DND-41 (cell line): ENCODE results near the gene TMED1.

Experiments
- ATAC-seq: fragments of 200-7000 bp; cut with Tn5 transposase; 3 replicates; pipeline ENCODE4 v1.9.1; 2021; ENCODE audit warnings: low read depth; ENCODE audit not compliant: insufficient read depth
- DNase-seq: peaks from one replicate; pipeline ENCODE4 v3.0.0-alpha.2; 2020
- H2AFZ ChIP-seq: 2 replicates; pipeline ENCODE4 v1.6.0; 2012; ENCODE audit warnings: low read depth, low read length
- H3K27ac ChIP-seq: 2 replicates; pipeline ENCODE4 v1.5.1; 2012; ENCODE audit warnings: low read length, inconsistent platforms
- H3K27me3 ChIP-seq: fragments of 200-600 bp; sonication (generic); 2 replicates; pipeline ENCODE4 v1.6.0; 2012; ENCODE audit warnings: low read length, mild to moderate bottlenecking, inconsistent platforms; ENCODE audit not compliant: insufficient read depth, poor library complexity
- H3K36me3 ChIP-seq: 2 replicates; pipeline ENCODE4 v1.5.1; 2012; ENCODE audit warnings: low read length, inconsistent platforms; ENCODE audit not compliant: insufficient read depth
- H3K4me1 ChIP-seq: 2 replicates; pipeline ENCODE4 v1.5.1; 2012; ENCODE audit warnings: mild to moderate bottlenecking, low read length; ENCODE audit not compliant: insufficient read depth
- H3K4me2 ChIP-seq: 2 replicates; pipeline ENCODE4 v1.6.0; 2012; ENCODE audit warnings: mild to moderate bottlenecking, moderate library complexity, low read length, inconsistent platforms; ENCODE audit not compliant: insufficient read depth
- H3K4me3 ChIP-seq, 2 experiments: fragments of 200-600 bp in 1 of 2; shearing (Covaris generic) in 1 of 2; 2 replicates each; pipeline ENCODE4 v1.5.1; 2012 to 2016; ENCODE audit warnings: inconsistent platforms in 2 of 2, low read length in 2 of 2, mild to moderate bottlenecking in 2 of 2, low read depth in 1 of 2, moderate library complexity in 1 of 2
- H3K79me2 ChIP-seq: 2 replicates; pipeline ENCODE4 v1.6.0; 2012; ENCODE audit warnings: low read length, inconsistent platforms; ENCODE audit not compliant: insufficient read depth
- H3K9ac ChIP-seq: 2 replicates; pipeline ENCODE4 v1.6.0; 2012; ENCODE audit warnings: low read depth, mild to moderate bottlenecking, inconsistent platforms, low read length, moderate library complexity
- H3K9me3 ChIP-seq: 2 replicates; pipeline ENCODE4 v1.5.1; 2012; ENCODE audit warnings: low read length, moderate library complexity, mild to moderate bottlenecking, inconsistent platforms; ENCODE audit not compliant: insufficient read depth, severe bottlenecking
- H4K20me1 ChIP-seq: 2 replicates; pipeline ENCODE4 v1.6.0; 2012; ENCODE audit warnings: low read length; ENCODE audit not compliant: insufficient read depth
- CTCF ChIP-seq: IDR thresholded peaks from 2 replicates; pipeline ENCODE4 v1.5.1; 2012; ENCODE audit warnings: borderline replicate concordance, low read length, moderate library complexity, mild to moderate bottlenecking; ENCODE audit not compliant: poor library complexity, severe bottlenecking; ENCODE audit errors: extremely low read depth
- EZH2 ChIP-seq: IDR thresholded peaks from 3 replicates; pipeline ENCODE4 v1.6.1; 2012; ENCODE audit warnings: borderline replicate concordance, low read depth, mild to moderate bottlenecking, moderate library complexity, low read length, inconsistent platforms; ENCODE audit not compliant: severe bottlenecking

TMED1 gene

GRCh38 chr19:10823690-10824089, 12.3 kb downstream of the TMED1 start:
- TF ChIP-seq EZH2 (no peak), CTCF (no peak)
- Histone ChIP-seq H4K20me1 (no peaks in the 10 kb centered on the region), H3K4me2 (no peak overlapping the region), H3K27me3 (no peaks in the 10 kb centered on the region), H3K4me1 (no peaks in the 10 kb centered on the region), H3K4me3 (no peak overlapping the region), H2AFZ (no peak overlapping the region), H3K9ac (no peak overlapping the region), H3K9me3 (no peaks in the 10 kb centered on the region), H3K79me2 (no peaks in the 10 kb centered on the region), H3K36me3 (peaks cover 79% of the 10 kb centered on the region), H3K27ac (no peak overlapping the region)
- DNase-seq (no peak), ATAC-seq (no peak)

GRCh38 chr19:10820173-10820572, 15.8 kb downstream of the TMED1 start:
- TF ChIP-seq CTCF (peak; percentile 53), EZH2 (no peak)
- Histone ChIP-seq H3K9ac (no peak overlapping the region), H3K36me3 (peaks cover 79% of the 10 kb centered on the region), H3K4me1 (no peaks in the 10 kb centered on the region), H3K4me3 (no peak overlapping the region), H4K20me1 (no peaks in the 10 kb centered on the region; the same call in 1 of the 2 replicates), H2AFZ (no peak overlapping the region), H3K27ac (no peak overlapping the region), H3K27me3 (no peaks in the 10 kb centered on the region), H3K4me2 (no peak overlapping the region), H3K79me2 (no peaks in the 10 kb centered on the region), H3K9me3 (no peaks in the 10 kb centered on the region)
- ATAC-seq (no peak), DNase-seq (no peak)

- H3K27ac ChIP-seq = no peak overlapping the region
- no peak for ATAC-seq
- TF ChIP-seq CTCF (no peak), EZH2 (no peak)
Observed at GRCh38 chr19:10819124-10820060, 16.6 kb downstream of the TMED1 start.

More at GRCh38 chr19:10819124-10820060, 16.6 kb downstream of the TMED1 start:
- Histone ChIP-seq H3K79me2 (no peaks in the 10 kb centered on the region), H3K9ac (no peak overlapping the region), H4K20me1 (no peaks in the 10 kb centered on the region; the same call in 1 of the 2 replicates), H3K4me3 (no peak overlapping the region), H3K27me3 (no peaks in the 10 kb centered on the region), H3K4me1 (no peaks in the 10 kb centered on the region), H2AFZ (no peak overlapping the region), H3K36me3 (peaks cover 79% of the 10 kb centered on the region), H3K4me2 (no peak overlapping the region), H3K9me3 (no peaks in the 10 kb centered on the region)
- no peak for DNase-seq
